ENCODE data around the gene TPK1.

TPK1 gene

DNA sequence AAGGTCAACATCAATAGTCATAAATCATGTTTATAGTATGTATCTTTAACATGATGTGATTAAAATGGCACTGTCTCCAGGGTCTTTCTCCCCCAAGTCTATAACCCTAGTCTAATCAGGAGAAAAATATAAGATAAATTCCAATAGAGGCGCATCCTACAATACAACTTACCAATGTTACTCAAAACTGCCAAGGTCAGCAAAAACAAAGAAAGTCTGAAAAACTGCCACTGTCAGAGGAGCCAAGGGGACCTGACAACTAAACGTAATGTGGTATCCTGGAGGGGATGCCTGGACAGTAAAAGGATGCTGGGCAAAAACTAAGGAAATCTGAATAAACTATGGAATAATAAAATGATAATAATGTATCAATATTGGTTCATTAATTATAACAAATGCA is 63.9 kb downstream of the TPK1 start:
- TF ChIP-seq CTCF (IDR thresholded peaks at IDR 0.05) = no peak
- no peaks in the 10 kb centered on the region for H3K36me3 Mint-ChIP-seq (ENCODE audit: low read depth)
- H3K4me3 Mint-ChIP-seq = no peak overlapping the region
- no peaks in the 10 kb centered on the region for H3K9me3 Mint-ChIP-seq
- no peaks in the 10 kb centered on the region for H3K27me3 Mint-ChIP-seq (ENCODE audit: low read depth, poor library complexity)
- no peak overlapping the region for H3K27ac Mint-ChIP-seq
- DNase-seq = no peak
- peaks cover 13% of the 10 kb centered on the region for H3K4me1 Mint-ChIP-seq

DNA sequence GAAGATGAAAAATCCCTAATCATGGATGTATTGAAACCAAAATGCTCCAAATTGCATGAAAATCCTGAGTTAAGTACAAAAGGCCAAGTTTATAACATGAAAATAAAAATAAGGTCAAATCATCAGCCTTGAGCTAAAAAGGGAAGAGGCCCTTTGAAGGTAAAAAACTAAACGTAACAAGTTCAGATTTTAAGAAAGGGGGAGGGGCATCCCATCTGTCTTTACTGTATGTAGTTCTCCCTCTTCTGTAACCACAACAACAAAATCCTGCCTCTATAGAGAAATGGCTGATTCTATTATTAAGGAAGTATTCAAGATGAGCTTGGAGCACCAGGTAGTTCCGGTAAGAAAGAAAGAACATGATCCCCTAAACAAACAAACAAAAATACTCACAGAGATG is 64.7 kb downstream of the TPK1 start:
- Mint-ChIP-seq H3K27ac (no peak overlapping the region), H3K36me3 (ENCODE audit: low read depth) (no peaks in the 10 kb centered on the region), H3K27me3 (ENCODE audit: low read depth, poor library complexity) (no peaks in the 10 kb centered on the region), H3K4me1 (peaks cover 9% of the 10 kb centered on the region), H3K4me3 (no peak overlapping the region), H3K9me3 (no peaks in the 10 kb centered on the region)
- no peak for TF ChIP-seq CTCF (IDR thresholded peaks at IDR 0.05)
- DNase-seq = no peak

GRCh38 chr7:144769352-144769751 is 66.5 kb downstream of the TPK1 start:
- H3K27ac Mint-ChIP-seq = no peak overlapping the region
- H3K4me1 Mint-ChIP-seq = no peaks in the 10 kb centered on the region
- no peaks in the 10 kb centered on the region for H3K9me3 Mint-ChIP-seq
- no peak overlapping the region for H3K4me3 Mint-ChIP-seq
- H3K27me3 Mint-ChIP-seq (ENCODE audit: low read depth, poor library complexity) = no peaks in the 10 kb centered on the region
- no peak for DNase-seq
- no peak for TF ChIP-seq CTCF (IDR thresholded peaks at IDR 0.05)
- no peaks in the 10 kb centered on the region for H3K36me3 Mint-ChIP-seq (ENCODE audit: low read depth)

GRCh38 chr7:144768633-144769032 is 67.2 kb downstream of the TPK1 start:
- TF ChIP-seq CTCF (IDR thresholded peaks at IDR 0.05) = no peak
- Mint-ChIP-seq H3K27me3 (ENCODE audit: low read depth, poor library complexity) (no peaks in the 10 kb centered on the region), H3K4me1 (no peaks in the 10 kb centered on the region), H3K36me3 (ENCODE audit: low read depth) (no peaks in the 10 kb centered on the region), H3K9me3 (no peaks in the 10 kb centered on the region), H3K4me3 (no peak overlapping the region), H3K27ac (no peak overlapping the region)
- DNase-seq = no peak

- no peak overlapping the region for H3K4me3 Mint-ChIP-seq
- H3K36me3 Mint-ChIP-seq (ENCODE audit: low read depth) = no peaks in the 10 kb centered on the region
Observed at GRCh38 chr7:144763291-144763690, 72.6 kb downstream of the TPK1 start.

More at GRCh38 chr7:144763291-144763690, 72.6 kb downstream of the TPK1 start:
- Mint-ChIP-seq H3K27me3 (ENCODE audit: low read depth, poor library complexity) (peaks cover 6% of the 10 kb centered on the region), H3K27ac (no peak overlapping the region), H3K4me1 (no peaks in the 10 kb centered on the region), H3K9me3 (no peaks in the 10 kb centered on the region)
- DNase-seq = no peak
- TF ChIP-seq CTCF (IDR thresholded peaks at IDR 0.05) = no peak
